Measurements from ENCODE around the gene GRK5. TPM values are rescaled to one million over a fixed set of nuclear protein-coding genes. Genes with fewer than 3 reads are reported as not detected.
A peak's percentile ranks its signal among the peaks of the same experiment; 100 is the strongest.

GRK5 gene
- total RNA-seq, 1 experiment from 2014 or later: 58.2 TPM

- TF ChIP-seq EZH2 (IDR thresholded peaks at IDR 0.05; ENCODE audit: borderline replicate concordance, low read depth, low read length, poor library complexity, severe bottlenecking): no peak
- TF ChIP-seq, protein P1, sequence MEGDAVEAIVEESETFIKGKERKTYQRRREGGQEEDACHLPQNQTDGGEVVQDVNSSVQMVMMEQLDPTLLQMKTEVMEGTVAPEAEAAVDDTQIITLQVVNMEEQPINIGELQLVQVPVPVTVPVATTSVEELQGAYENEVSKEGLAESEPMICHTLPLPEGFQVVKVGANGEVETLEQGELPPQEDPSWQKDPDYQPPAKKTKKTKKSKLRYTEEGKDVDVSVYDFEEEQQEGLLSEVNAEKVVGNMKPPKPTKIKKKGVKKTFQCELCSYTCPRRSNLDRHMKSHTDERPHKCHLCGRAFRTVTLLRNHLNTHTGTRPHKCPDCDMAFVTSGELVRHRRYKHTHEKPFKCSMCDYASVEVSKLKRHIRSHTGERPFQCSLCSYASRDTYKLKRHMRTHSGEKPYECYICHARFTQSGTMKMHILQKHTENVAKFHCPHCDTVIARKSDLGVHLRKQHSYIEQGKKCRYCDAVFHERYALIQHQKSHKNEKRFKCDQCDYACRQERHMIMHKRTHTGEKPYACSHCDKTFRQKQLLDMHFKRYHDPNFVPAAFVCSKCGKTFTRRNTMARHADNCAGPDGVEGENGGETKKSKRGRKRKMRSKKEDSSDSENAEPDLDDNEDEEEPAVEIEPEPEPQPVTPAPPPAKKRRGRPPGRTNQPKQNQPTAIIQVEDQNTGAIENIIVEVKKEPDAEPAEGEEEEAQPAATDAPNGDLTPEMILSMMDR (conservative IDR thresholded peaks at IDR 0.05; ENCODE audit: low read depth, low read length): 0 out of 2 replicates have a peak, but pooled peaks have one; percentile 12
- no peaks in the 10 kb centered on the region for H3K27me3 ChIP-seq (replicated peaks; ENCODE audit: insufficient read depth, low read depth, low read length, poor library complexity)
- no peak overlapping the region for H3K4me3 ChIP-seq (ENCODE audit: low read depth, low read length, poor library complexity, severe bottlenecking)
- no peaks in the 10 kb centered on the region for H3K4me1 ChIP-seq (ENCODE audit: insufficient read depth, low read length, poor library complexity, severe bottlenecking)
- intact Hi-C loops (cut with micrococcal nuclease; ENCODE audit: unreplicated experiment): no loop called here
- H3K9me3 ChIP-seq (ENCODE audit: low read depth, low read length, poor library complexity, severe bottlenecking): no peaks in the 10 kb centered on the region
- ChIA-PET CTCF (no interaction called here), POLR2A (ENCODE audit: low non-redundant PET) (interaction anchor here (0.6 kb wide), 1 partner anchor 11 kb away, joined by 4 read pairs; no protein-coding TSS in a partner anchor)
- no peak overlapping the region for H3K27ac ChIP-seq (ENCODE audit: low read depth, low read length, poor library complexity, severe bottlenecking)
- H3K36me3 ChIP-seq (ENCODE audit: insufficient read depth, low read length, poor library complexity, severe bottlenecking): no peaks in the 10 kb centered on the region
- no peak for DNase-seq (ENCODE audit: low spot score)
- no TSS peak for BruUV-seq (replicated peaks)
Observed at GRCh38 chr10:119371704-119372663, 164.6 kb downstream of the GRK5 start.

GRCh38 chr10:119373294-119374102, 166.1 kb downstream of the GRK5 start:
- TF ChIP-seq EZH2 (IDR thresholded peaks at IDR 0.05; ENCODE audit: borderline replicate concordance, low read depth, low read length, poor library complexity, severe bottlenecking): no peak
- TF ChIP-seq, protein P1 (conservative IDR thresholded peaks at IDR 0.05; ENCODE audit: low read depth, low read length): no peak
- H3K36me3 ChIP-seq (ENCODE audit: insufficient read depth, low read length, poor library complexity, severe bottlenecking): no peaks in the 10 kb centered on the region
- DNase-seq (ENCODE audit: low spot score): no peak
- ChIA-PET CTCF (no interaction called here), POLR2A (ENCODE audit: low non-redundant PET) (no interaction called here)
- BruUV-seq (replicated peaks): no TSS peak
- H3K4me1 ChIP-seq (ENCODE audit: insufficient read depth, low read length, poor library complexity, severe bottlenecking): no peaks in the 10 kb centered on the region
- H3K4me3 ChIP-seq (ENCODE audit: low read depth, low read length, poor library complexity, severe bottlenecking): no peak overlapping the region
- H3K27ac ChIP-seq (ENCODE audit: low read depth, low read length, poor library complexity, severe bottlenecking): no peak overlapping the region
- H3K27me3 ChIP-seq (replicated peaks; ENCODE audit: insufficient read depth, low read depth, low read length, poor library complexity): no peaks in the 10 kb centered on the region
- no peaks in the 10 kb centered on the region for H3K9me3 ChIP-seq (ENCODE audit: low read depth, low read length, poor library complexity, severe bottlenecking)
- intact Hi-C loops (cut with micrococcal nuclease; ENCODE audit: unreplicated experiment): no loop called here

DNA sequence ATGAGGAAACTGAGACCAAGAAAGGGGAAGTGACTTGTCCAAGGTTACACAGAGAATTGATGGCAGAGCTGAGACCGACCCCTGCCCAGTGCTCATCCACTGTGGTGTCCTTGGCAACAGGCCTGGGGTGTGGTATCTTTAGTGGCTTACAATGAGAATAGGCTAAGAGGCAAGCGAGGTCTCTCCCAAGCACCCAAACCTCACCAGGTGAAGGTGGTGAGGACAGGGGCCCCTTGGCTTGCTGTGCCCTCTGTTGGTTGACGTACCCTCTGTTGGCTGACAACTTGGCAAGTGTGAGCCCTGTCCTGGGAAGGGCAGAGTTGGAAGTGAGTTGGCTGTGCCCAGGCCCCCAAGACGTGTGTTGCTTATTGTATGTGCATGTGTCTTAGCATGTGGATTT, 166.9 kb downstream of the GRK5 start:
- Histone ChIP-seq H3K36me3 (ENCODE audit: insufficient read depth, low read length, poor library complexity, severe bottlenecking) (no peaks in the 10 kb centered on the region), H3K9me3 (ENCODE audit: low read depth, low read length, poor library complexity, severe bottlenecking) (no peaks in the 10 kb centered on the region), H3K27ac (ENCODE audit: low read depth, low read length, poor library complexity, severe bottlenecking) (no peak overlapping the region), H3K27me3 (replicated peaks; ENCODE audit: insufficient read depth, low read depth, low read length, poor library complexity) (no peaks in the 10 kb centered on the region), H3K4me3 (ENCODE audit: low read depth, low read length, poor library complexity, severe bottlenecking) (no peak overlapping the region), H3K4me1 (ENCODE audit: insufficient read depth, low read length, poor library complexity, severe bottlenecking) (no peaks in the 10 kb centered on the region)
- POLR2A ChIA-PET (ENCODE audit: low non-redundant PET): no interaction called here
- no peak for DNase-seq (ENCODE audit: low spot score)
- intact Hi-C loops (cut with micrococcal nuclease; ENCODE audit: unreplicated experiment): no loop called here
- TF ChIP-seq, protein P1 (conservative IDR thresholded peaks at IDR 0.05; ENCODE audit: low read depth, low read length): no peak
- TF ChIP-seq EZH2 (IDR thresholded peaks at IDR 0.05; ENCODE audit: borderline replicate concordance, low read depth, low read length, poor library complexity, severe bottlenecking): no peak
- no TSS peak for BruUV-seq (replicated peaks)
- CTCF ChIA-PET: no interaction called here
